ENCODE results near the gene IMP4.

DNA sequence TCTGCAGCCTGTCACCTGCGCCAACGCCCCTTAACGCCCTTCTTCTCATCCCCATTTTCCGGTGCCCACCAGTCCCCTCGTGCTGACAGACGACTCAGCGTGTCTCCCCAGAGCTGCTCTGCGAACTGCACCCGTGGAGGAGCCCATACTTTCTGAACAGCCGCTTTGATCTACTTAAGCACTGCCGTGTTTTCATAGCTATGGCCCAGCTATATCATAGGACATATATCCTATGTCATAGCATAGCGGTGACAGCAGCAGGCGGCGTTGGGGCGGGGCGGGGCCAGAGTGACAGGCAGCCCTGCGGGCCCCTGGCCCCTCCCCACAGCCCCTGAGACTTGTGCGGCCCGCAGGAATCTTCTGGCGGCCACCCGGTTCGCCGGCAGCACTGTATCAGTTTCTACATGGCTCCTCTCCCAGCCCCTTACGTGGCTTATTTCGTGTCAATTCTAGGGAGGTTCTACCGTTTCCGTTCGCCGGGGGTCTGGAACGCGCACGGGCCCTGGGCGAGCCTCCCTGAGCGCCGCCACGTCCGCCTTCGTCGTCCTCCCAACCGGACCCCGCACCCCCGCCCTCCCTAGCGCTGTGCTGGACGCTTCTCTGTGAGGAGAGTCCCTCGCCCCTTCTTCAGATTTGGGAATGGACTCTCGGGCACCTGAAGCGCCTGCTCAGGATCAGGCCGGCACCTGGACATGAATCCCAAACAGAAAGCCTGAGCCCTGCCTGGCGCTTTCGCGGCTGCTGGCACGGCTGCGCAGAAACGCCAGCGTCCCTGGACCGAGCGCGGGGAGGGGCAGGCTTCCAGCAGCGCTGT is 48.6 kb downstream of the IMP4 start:
- TF ChIP-seq, protein P1, sequence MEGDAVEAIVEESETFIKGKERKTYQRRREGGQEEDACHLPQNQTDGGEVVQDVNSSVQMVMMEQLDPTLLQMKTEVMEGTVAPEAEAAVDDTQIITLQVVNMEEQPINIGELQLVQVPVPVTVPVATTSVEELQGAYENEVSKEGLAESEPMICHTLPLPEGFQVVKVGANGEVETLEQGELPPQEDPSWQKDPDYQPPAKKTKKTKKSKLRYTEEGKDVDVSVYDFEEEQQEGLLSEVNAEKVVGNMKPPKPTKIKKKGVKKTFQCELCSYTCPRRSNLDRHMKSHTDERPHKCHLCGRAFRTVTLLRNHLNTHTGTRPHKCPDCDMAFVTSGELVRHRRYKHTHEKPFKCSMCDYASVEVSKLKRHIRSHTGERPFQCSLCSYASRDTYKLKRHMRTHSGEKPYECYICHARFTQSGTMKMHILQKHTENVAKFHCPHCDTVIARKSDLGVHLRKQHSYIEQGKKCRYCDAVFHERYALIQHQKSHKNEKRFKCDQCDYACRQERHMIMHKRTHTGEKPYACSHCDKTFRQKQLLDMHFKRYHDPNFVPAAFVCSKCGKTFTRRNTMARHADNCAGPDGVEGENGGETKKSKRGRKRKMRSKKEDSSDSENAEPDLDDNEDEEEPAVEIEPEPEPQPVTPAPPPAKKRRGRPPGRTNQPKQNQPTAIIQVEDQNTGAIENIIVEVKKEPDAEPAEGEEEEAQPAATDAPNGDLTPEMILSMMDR (IDR thresholded peaks at IDR 0.05), result no peak
- peak in 2 of 3 donors; percentile 24 to 46 for TF ChIP-seq POLR2AphosphoS5 (IDR thresholded peaks at IDR 0.05)

Data from breast epithelium (tissue), 3 donors.